GM12801 (cell line): Measurements from ENCODE around the gene PAIP2.

ENCODE experiments used
- TF ChIP-seq, protein P1 (sequence below): IDR thresholded peaks from one replicate; pipeline ENCODE4 v1.5.1; 2011; ENCODE audit warnings: control low read depth; ENCODE audit not compliant: insufficient read length; ENCODE audit errors: extremely low read depth

The PAIP2 gene

GRCh38 chr5:139399501-139400121, 58.0 kb downstream of the PAIP2 start:
- TF ChIP-seq, protein P1, sequence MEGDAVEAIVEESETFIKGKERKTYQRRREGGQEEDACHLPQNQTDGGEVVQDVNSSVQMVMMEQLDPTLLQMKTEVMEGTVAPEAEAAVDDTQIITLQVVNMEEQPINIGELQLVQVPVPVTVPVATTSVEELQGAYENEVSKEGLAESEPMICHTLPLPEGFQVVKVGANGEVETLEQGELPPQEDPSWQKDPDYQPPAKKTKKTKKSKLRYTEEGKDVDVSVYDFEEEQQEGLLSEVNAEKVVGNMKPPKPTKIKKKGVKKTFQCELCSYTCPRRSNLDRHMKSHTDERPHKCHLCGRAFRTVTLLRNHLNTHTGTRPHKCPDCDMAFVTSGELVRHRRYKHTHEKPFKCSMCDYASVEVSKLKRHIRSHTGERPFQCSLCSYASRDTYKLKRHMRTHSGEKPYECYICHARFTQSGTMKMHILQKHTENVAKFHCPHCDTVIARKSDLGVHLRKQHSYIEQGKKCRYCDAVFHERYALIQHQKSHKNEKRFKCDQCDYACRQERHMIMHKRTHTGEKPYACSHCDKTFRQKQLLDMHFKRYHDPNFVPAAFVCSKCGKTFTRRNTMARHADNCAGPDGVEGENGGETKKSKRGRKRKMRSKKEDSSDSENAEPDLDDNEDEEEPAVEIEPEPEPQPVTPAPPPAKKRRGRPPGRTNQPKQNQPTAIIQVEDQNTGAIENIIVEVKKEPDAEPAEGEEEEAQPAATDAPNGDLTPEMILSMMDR, result no peak

- TF ChIP-seq, protein P1, result no peak
Measured at GRCh38 chr5:139401546-139401945, 59.9 kb downstream of the PAIP2 start.

GRCh38 chr5:139402561-139403158, 61.0 kb downstream of the PAIP2 start:
- TF ChIP-seq, protein P1, result no peak

DNA sequence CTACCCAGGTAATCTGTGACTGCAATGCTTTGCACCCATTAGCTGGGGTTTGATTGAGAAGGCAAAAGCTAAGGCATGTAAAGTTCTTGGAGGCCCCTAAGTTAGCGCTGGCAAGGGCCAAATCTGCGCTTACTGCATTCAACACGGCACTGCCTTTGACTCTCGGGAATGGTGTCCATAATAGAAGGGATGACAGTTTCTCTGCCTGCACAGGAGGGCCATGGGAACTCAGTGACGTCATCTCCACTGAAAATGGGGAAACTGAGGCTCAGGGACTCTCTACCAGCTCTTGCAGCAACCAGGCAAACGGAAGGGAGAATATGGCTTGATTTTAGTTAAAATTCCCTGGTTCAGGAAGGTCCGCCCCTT, 61.7 kb downstream of the PAIP2 start:
- TF ChIP-seq, protein P1, result no peak

- TF ChIP-seq, protein P1, result no peak
Measured at GRCh38 chr5:139403787-139404483, 62.3 kb downstream of the PAIP2 start, which contains the start of gene SPATA24. Gene SPATA24, minus strand, starts transcription at chr5:139404089. Its CDS starts 29 bp downstream, at chr5:139404060.

DNA sequence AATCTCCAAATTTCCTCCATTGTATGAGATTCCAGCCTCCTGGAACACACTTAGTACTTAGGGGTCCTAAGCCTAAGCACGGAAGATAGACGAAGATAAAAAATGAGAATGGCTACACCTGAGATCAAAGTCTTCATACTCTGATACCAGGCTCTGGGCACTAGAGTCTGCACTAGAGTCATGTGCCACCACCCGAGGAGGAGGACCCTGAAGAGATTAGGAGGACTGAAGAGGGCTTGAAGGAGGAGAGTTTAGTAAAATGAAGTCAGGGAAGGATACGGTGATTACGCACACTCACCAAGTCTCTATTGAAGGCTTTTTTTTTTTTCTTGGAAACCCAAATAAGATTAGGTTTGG, 62.8 kb downstream of the PAIP2 start:
- TF ChIP-seq, protein P1, result no peak

- TF ChIP-seq, protein P1, result no peak
Measured at GRCh38 chr5:139406963-139407362, 65.3 kb downstream of the PAIP2 start.
